Sigmoid colon (tissue), 4 donors: ENCODE results near the gene PLCH2.

Experiments
- EP300 ChIP-seq, 4 donors: sonication (generic); formaldehyde crosslinking; IDR thresholded peaks; one replicate each; pipeline ENCODE4 v1.6.1; 2017; ENCODE audit warnings: antibody characterized with exemption in 4 of 4
- POLR2A ChIP-seq, 2 donors: fragments of 450-650 bp; IDR thresholded peaks; one replicate each; pipeline ENCODE4 v1.6.1; 2016; ENCODE audit warnings: antibody characterized with exemption in 2 of 2, mild to moderate bottlenecking in 2 of 2, moderate library complexity in 2 of 2
- POLR2AphosphoS5 ChIP-seq, 4 donors: sonication (generic); formaldehyde crosslinking; IDR thresholded peaks; one replicate each; pipeline ENCODE4 v1.6.1; 2017; ENCODE audit warnings: antibody characterized with exemption in 4 of 4
- TF ChIP-seq, protein P1 (sequence below), 4 experiments: fragments of 450-650 bp in 3 of 4; fragments of 200-600 bp in 1 of 4; IDR thresholded peaks; one replicate each; pipeline ENCODE4 v1.5.1; 2016 to 2019; ENCODE audit warnings: antibody characterized with exemption in 4 of 4, mild to moderate bottlenecking in 3 of 4, moderate library complexity in 2 of 4

DNA sequence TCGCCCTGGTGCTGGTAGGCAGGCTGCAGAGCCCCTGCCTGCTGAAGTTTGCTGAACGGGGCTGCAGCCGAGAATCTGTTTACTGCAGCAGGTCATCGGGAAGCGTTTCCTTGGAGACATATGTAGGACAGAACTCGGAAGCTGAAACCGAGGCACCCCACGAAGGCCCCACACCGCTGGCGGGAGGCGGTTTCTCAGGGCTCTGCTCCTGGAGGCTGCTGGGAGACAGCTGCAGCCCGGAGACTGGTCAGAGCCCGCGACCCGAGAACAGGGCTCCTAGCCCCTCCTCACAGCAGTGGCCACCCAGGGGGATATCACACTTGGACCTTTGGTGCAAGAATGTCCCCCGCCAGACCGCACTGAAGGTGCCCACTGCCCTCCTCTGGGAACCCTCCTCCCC is 12.7 kb upstream of the PLCH2 start:
- TF ChIP-seq, protein P1, sequence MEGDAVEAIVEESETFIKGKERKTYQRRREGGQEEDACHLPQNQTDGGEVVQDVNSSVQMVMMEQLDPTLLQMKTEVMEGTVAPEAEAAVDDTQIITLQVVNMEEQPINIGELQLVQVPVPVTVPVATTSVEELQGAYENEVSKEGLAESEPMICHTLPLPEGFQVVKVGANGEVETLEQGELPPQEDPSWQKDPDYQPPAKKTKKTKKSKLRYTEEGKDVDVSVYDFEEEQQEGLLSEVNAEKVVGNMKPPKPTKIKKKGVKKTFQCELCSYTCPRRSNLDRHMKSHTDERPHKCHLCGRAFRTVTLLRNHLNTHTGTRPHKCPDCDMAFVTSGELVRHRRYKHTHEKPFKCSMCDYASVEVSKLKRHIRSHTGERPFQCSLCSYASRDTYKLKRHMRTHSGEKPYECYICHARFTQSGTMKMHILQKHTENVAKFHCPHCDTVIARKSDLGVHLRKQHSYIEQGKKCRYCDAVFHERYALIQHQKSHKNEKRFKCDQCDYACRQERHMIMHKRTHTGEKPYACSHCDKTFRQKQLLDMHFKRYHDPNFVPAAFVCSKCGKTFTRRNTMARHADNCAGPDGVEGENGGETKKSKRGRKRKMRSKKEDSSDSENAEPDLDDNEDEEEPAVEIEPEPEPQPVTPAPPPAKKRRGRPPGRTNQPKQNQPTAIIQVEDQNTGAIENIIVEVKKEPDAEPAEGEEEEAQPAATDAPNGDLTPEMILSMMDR (IDR thresholded peaks at IDR 0.05), result no peak
- no peak for TF ChIP-seq POLR2A (IDR thresholded peaks at IDR 0.05)
- TF ChIP-seq EP300 (IDR thresholded peaks at IDR 0.05), result no peak
- TF ChIP-seq POLR2AphosphoS5 (IDR thresholded peaks at IDR 0.05), result no peak
